Stomach (tissue), 4 donors: ENCODE measurements around the gene PHLDA1.

ENCODE experiments used
- CTCF ChIP-seq, 7 experiments: fragments of 450-650 bp in 4 of 7; fragments of 200-600 bp in 3 of 7; sonication (generic) in 3 of 7; IDR thresholded peaks; one replicate each; pipeline ENCODE4 v1.5.1; 2016 to 2019; ENCODE audit warnings: antibody characterized with exemption in 7 of 7, control low read depth in 2 of 7, mild to moderate bottlenecking in 1 of 7
- EP300 ChIP-seq: sonication (generic); formaldehyde crosslinking; IDR thresholded peaks from one replicate; pipeline ENCODE4 v1.6.1; 2017; ENCODE audit warnings: antibody characterized with exemption
- POLR2A ChIP-seq, 4 donors: fragments of 450-650 bp; IDR thresholded peaks; one replicate each; pipeline ENCODE4 v1.6.1; 2016; ENCODE audit warnings: antibody characterized with exemption in 4 of 4, control low read depth in 2 of 4, mild to moderate bottlenecking in 1 of 4, moderate library complexity in 1 of 4
- POLR2AphosphoS5 ChIP-seq, 3 donors: sonication (generic); formaldehyde crosslinking; IDR thresholded peaks; one replicate each; pipeline ENCODE4 v1.6.1; 2016; ENCODE audit warnings: antibody characterized with exemption in 3 of 3

GRCh38 chr12:75975702-75976101 is 55.9 kb downstream of the PHLDA1 start:
- TF ChIP-seq CTCF (IDR thresholded peaks at IDR 0.05) (no peak), POLR2A (IDR thresholded peaks at IDR 0.05) (no peak), EP300 (no peak), POLR2AphosphoS5 (IDR thresholded peaks at IDR 0.05) (no peak)
